Peyer's patch (tissue), 4 donors: Measurements from ENCODE around the gene DNAJC6. TPM values are rescaled to one million over a fixed set of nuclear protein-coding genes. Genes with fewer than 3 reads are reported as not detected.

ENCODE experiments used
- DNase-seq, 3 donors: peaks; one replicate each; pipeline ENCODE4 v3.0.0-alpha.2; 2017 to 2019
- H3K27ac ChIP-seq, 4 donors: fragments of 200-600 bp; sonication (generic); one replicate each; pipeline ENCODE4 v1.5.1; 2016 to 2019
- H3K27me3 ChIP-seq, 2 donors: fragments of 200-600 bp; sonication (generic); one replicate each; pipeline ENCODE4 v1.5.1; 2019
- H3K36me3 ChIP-seq, 3 donors: fragments of 200-600 bp; sonication (generic); one replicate each; pipeline ENCODE4 v1.5.1; 2016 to 2019
- H3K4me1 ChIP-seq, 4 donors: fragments of 200-600 bp; sonication (generic); one replicate each; pipeline ENCODE4 v1.5.1; 2016 to 2019
- H3K4me3 ChIP-seq, 4 donors: fragments of 200-600 bp; sonication (generic); 1 replicate in 3 of 4; 2 replicates in 1 of 4; pipeline ENCODE4 v1.5.1; 2016 to 2019; ENCODE audit warnings: mild to moderate bottlenecking in 1 of 4
- H3K9me3 ChIP-seq, 4 donors: fragments of 200-600 bp; sonication (generic); one replicate each; pipeline ENCODE4 v1.5.1; 2016 to 2019; ENCODE audit warnings: mild to moderate bottlenecking in 1 of 4
- POLR2A ChIP-seq, 2 donors: fragments of 450-650 bp; IDR thresholded peaks; one replicate each; pipeline ENCODE4 v1.5.1; 2017; ENCODE audit warnings: antibody characterized with exemption in 2 of 2, mild to moderate bottlenecking in 2 of 2, moderate library complexity in 2 of 2
- total RNA-seq, 4 donors: library from RNA; depleted of rRNA; stranded (reverse); fragments of >200 nt; gene quantifications; one replicate each; pipeline ENCODE4 v1.1.0, GENCODE V29; 2016
- TF ChIP-seq, protein P1 (sequence below), 6 experiments: fragments of 450-650 bp in 4 of 6; fragments of 200-600 bp in 2 of 6; sonication (generic) in 1 of 6; IDR thresholded peaks; one replicate each; pipeline ENCODE4 v1.5.1; 2017 to 2019; ENCODE audit warnings: antibody characterized with exemption in 6 of 6, mild to moderate bottlenecking in 3 of 6, moderate library complexity in 1 of 6

Gene DNAJC6
- total RNA-seq, 4 donors from 2014 or later: 0.35 to 1.7 (median 0.76) TPM; not detected in 1

DNA sequence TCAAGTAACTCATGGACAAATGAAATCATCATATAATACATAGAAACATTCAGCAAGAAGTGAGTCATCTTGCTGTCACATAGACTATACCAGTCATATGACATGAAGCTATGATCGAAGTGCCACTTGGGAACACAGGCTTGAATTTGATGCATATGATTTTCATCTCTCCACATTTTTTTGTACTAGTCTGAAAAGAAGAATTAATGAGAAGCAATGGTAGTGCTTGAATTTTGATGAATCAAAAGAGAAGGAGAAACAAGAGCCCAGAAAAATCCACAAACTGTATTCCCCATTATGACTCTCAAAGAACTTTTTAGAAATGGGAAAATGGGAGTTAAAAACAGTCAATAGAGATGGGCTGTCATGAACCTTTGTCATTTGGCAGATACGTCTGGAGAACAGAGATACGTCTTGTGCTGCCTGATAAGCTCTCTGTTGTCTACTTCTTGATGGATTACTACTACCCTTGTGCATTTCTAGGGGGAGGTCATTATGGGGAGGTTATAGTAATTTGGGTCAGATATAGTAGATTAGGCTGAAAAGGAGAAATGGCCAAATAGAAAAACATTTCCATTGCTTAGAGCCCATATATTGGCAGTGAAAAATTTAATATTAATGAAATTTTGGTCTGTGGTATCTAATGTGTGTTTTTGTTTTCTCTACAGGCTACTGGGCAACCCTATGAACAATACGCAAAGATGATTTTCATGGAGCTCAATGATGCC is 103.1 kb downstream of the DNAJC6 start:
- no peaks in the 10 kb centered on the region for H3K27me3 ChIP-seq
- no peaks in the 10 kb centered on the region for H3K9me3 ChIP-seq
- no peak for DNase-seq
- no peak overlapping the region for H3K27ac ChIP-seq
- no peaks in the 10 kb centered on the region for H3K36me3 ChIP-seq
- TF ChIP-seq, protein P1, sequence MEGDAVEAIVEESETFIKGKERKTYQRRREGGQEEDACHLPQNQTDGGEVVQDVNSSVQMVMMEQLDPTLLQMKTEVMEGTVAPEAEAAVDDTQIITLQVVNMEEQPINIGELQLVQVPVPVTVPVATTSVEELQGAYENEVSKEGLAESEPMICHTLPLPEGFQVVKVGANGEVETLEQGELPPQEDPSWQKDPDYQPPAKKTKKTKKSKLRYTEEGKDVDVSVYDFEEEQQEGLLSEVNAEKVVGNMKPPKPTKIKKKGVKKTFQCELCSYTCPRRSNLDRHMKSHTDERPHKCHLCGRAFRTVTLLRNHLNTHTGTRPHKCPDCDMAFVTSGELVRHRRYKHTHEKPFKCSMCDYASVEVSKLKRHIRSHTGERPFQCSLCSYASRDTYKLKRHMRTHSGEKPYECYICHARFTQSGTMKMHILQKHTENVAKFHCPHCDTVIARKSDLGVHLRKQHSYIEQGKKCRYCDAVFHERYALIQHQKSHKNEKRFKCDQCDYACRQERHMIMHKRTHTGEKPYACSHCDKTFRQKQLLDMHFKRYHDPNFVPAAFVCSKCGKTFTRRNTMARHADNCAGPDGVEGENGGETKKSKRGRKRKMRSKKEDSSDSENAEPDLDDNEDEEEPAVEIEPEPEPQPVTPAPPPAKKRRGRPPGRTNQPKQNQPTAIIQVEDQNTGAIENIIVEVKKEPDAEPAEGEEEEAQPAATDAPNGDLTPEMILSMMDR (IDR thresholded peaks at IDR 0.05): no peak
- TF ChIP-seq POLR2A (IDR thresholded peaks at IDR 0.05): no peak
- H3K4me3 ChIP-seq: no peak overlapping the region
- no peaks in the 10 kb centered on the region for H3K4me1 ChIP-seq

DNA sequence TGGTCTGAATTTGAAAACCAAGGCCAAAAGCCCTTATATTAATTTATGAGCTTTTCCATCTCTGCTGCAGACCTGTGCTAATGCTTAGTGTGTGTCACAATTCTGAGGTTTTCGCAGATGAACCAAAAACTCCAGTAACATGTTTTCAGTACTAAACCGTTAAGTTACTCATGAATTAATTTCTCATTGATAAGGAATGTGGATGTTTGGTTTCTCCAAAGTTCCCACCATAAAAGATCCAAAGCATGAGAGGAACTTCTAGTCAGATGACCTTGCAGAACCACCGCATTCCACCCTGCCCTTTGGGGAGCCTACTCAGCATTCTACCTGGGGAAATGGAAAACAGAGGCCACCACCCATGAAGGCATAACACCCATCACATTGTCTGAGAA is 103.6 kb downstream of the DNAJC6 start:
- no peaks in the 10 kb centered on the region for H3K27me3 ChIP-seq
- no peak overlapping the region for H3K27ac ChIP-seq
- DNase-seq: no peak
- no peak for TF ChIP-seq POLR2A (IDR thresholded peaks at IDR 0.05)
- TF ChIP-seq, protein P1 (IDR thresholded peaks at IDR 0.05): no peak
- H3K9me3 ChIP-seq: no peaks in the 10 kb centered on the region
- H3K36me3 ChIP-seq: no peaks in the 10 kb centered on the region
- no peak overlapping the region for H3K4me3 ChIP-seq
- H3K4me1 ChIP-seq: no peaks in the 10 kb centered on the region

DNA sequence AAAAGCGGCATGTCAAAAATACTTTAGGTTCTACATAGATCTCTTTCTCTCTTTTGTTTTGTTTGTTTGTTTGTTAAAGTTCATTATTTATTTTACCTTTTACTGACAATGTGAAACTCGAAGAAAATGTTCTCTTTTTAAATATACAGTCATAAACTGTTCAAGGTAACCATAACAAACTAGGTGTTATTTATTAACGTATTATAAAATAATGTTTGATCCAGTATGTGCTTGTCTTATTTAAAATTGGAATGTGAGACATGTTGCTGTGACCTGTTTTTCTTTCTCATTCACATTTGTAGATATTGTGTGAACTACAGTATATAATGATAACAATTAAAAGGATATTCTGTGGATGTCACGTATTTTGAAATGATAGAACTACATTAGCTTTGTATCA is 105.2 kb downstream of the DNAJC6 start:
- DNase-seq: no peak
- Histone ChIP-seq H3K9me3 (no peaks in the 10 kb centered on the region), H3K27ac (no peak overlapping the region), H3K36me3 (no peaks in the 10 kb centered on the region), H3K4me3 (no peak overlapping the region), H3K27me3 (no peaks in the 10 kb centered on the region), H3K4me1 (no peaks in the 10 kb centered on the region)
- TF ChIP-seq POLR2A (IDR thresholded peaks at IDR 0.05): no peak
- TF ChIP-seq, protein P1 (IDR thresholded peaks at IDR 0.05): no peak

DNA sequence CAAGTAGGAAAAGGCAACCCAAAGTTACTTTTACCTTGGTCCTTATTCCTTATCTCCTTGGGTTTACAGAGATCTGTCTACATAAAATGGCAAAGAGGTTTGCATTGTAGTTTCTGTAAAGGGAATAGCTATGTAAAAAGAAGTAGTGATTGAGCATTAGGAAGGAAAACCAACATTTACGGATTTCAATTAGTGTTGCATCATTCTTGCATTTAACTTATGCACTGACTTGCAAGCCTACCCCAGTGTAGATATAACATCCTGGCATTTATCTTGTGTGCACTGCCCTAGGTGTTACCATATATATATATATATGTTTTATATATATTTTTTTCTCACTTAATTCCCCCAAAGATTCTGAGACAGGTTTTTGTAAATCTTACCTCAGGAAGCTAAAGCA is 107.4 kb downstream of the DNAJC6 start:
- TF ChIP-seq, protein P1 (IDR thresholded peaks at IDR 0.05): no peak
- TF ChIP-seq POLR2A (IDR thresholded peaks at IDR 0.05): no peak
- H3K4me3 ChIP-seq: no peak overlapping the region
- H3K4me1 ChIP-seq: peaks cover 0 to 4% (median 0%) of the 10 kb centered on the region in 4 donors
- no peaks in the 10 kb centered on the region for H3K9me3 ChIP-seq
- no peaks in the 10 kb centered on the region for H3K27me3 ChIP-seq
- no peak for DNase-seq
- H3K27ac ChIP-seq: no peak overlapping the region
- no peaks in the 10 kb centered on the region for H3K36me3 ChIP-seq

DNA sequence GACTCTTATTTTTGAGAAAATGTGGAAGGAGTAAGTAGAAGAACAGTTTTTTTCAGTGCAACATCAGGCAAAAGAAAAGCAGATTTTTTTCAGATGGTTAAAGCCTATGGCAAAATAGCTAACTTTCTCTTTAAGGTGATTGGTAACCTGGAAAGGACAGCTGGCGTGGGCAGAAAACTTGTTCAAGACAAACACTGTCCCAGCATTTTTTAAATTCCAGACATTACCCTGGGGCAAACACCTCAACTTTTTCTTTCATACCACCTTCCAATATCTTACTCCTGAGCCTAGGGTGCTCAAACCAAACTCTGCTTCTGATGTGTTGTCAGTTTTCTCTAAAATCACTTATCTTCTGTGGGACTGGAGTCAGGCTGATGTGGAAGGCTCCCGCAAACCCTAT is 108.4 kb downstream of the DNAJC6 start:
- Histone ChIP-seq H3K4me3 (no peak overlapping the region), H3K27ac (no peak overlapping the region), H3K9me3 (no peaks in the 10 kb centered on the region), H3K4me1 (peaks cover 0 to 13% (median 0%) of the 10 kb centered on the region in 4 donors), H3K36me3 (no peaks in the 10 kb centered on the region), H3K27me3 (no peaks in the 10 kb centered on the region)
- no peak for DNase-seq
- TF ChIP-seq, protein P1 (IDR thresholded peaks at IDR 0.05): no peak
- no peak for TF ChIP-seq POLR2A (IDR thresholded peaks at IDR 0.05)
